ENCODE data around the gene REX1BD. TPM values are rescaled to one million over a fixed set of nuclear protein-coding genes. Genes with fewer than 3 reads are reported as not detected.
"Not testable (repeated sequence)": the region's sequence is repeated elsewhere in the genome, so short reads cannot be mapped to it uniquely, and the experiment has no call there.

Gene REX1BD
- total RNA-seq, 1 experiment from 2014 or later = 132 TPM

DNA sequence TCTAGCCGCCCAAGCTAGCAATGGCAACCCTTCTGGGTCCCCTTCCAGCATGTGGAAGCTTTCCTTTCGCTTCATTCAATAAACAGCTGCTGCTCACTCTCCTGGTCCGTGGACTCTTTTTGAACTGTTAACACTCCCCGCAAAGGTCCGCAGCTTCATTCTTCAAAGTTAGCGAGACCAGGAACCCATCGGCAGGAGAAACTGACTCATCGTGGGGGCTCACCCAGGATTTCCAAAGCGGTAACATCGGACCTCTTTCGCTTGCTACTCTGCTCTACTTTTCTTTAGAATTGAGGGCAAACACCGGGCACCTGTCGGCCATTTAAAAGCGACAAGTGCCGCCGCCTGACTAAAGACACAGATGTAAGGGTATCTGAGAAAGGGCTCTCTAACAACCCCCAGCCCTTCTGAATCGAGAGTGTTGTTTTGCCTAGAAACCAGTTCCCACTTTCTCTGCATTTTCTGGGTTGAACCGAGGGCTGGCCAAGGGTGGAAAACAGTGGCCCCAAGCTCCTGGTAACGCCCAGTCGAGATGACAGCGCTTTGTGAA, 11.2 kb upstream of the REX1BD start:
- no peak for DNase-seq (ENCODE audit: low spot score)

- DNase-seq (ENCODE audit: low spot score) = no peak
These were observed 8.3 kb upstream of the REX1BD start for GRCh38 chr19:18580311-18580710.

- no peak for DNase-seq (ENCODE audit: low spot score)
These were observed 2.3 kb upstream of the REX1BD start for GRCh38 chr19:18586306-18586705.

DNA sequence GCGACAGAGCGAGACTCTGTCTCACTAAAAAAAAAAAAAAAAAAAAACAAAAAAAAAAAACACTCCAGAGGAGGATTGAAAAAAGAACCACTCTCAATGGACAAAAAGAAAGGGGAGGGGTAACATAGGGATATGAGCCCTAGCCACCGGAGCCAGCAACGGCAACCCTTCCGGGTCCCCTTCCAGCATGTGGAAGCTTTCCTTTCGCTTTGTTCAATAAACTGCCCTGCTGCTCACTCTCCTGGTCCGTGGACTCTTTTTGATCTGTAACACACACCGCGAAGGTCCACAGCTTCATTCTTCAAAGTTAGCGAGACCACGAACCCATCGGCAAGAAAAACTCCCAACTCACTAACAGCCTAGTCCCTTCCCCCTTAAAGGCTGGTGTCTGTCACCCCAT, 1.0 kb upstream of the REX1BD start:
- no peak for DNase-seq (ENCODE audit: low spot score)

DNA sequence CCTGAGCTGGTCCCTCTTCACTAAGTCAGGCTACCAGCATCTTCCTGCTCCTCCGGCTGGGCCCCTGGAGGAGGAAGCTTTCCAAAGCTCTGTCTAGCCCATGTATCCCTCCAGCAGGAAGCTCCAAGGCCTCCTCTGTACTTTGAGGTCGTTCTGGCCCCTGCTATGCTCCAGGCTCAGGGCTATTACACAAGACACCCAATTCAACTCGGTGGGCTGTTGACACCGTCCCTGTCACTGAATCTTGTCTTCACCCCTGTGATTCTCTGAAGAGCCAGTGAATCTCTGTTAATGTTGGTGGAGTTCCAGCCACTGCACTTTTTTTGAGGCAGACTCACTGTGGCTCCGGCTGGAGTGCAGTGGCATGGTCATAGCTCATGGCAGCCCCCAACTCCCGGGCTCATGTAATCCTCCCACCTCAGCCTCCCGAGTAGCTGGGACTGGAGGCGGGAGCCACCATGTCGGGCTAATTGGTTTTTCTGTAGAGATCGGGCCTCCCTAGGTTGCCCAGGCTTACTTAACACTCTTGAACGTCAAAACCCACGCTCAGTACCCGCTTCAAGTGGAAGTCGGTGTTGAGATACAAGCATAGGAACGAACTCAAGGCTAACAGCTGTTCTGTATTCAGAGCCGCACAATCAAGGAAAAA, 512 bp upstream of the REX1BD start:
- no peak for DNase-seq (ENCODE audit: low spot score)

- DNase-seq (ENCODE audit: low spot score) = peak; percentile 65
These were observed 1.0 kb downstream of the REX1BD start for GRCh38 chr19:18589380-18590272.

GRCh38 chr19:18590273-18591272, 2.0 kb downstream of the REX1BD start:
- DNase-seq (ENCODE audit: low spot score) = no peak

GRCh38 chr19:18591735-18592385, 3.3 kb downstream of the REX1BD start:
- DNase-seq (ENCODE audit: low spot score) = no peak

GRCh38 chr19:18592732-18593131, 4.1 kb downstream of the REX1BD start:
- DNase-seq (ENCODE audit: low spot score) = not testable (repeated sequence)

GRCh38 chr19:18593367-18594095, 4.9 kb downstream of the REX1BD start:
- DNase-seq (ENCODE audit: low spot score) = peak; percentile 17

DNA sequence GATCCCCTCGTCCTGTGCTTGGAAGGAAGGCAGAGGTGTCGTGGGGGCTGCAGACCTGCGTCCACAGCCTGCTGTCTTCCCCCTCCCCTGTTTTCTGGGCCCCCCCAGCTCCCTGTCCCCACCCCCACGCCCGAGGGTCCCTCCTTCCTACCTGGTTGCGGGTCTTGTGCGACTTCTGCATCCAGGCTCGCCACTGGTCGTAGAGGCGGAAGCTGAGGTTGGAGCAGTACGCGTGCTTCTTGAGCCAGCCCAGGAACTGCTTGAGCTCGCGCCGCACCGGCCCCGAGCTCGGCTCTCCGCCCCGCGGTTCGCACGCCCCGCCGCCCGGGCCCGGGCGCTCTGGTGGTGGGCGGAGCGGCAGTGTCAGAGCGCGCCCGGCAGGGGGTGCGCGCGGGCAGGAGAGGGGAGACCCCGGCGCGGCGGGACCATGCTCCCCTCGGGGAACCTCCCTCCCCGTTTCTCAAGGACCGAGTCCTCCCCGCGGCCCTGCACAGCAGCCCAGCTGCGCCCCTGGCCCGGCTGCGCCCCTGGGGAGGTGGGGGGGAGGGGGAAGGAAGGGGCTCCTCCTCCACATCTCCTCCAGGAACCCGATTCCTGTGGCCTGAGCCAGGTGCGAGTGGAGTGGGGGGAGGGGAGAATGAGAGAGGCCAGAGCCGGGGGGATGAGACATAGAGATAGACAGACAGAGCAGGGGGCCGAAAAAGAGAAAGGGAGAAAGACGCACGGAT, 5.7 kb downstream of the REX1BD start:
- peak; percentile 70 for DNase-seq (ENCODE audit: low spot score)

GRCh38 chr19:18594824-18595373, 6.3 kb downstream of the REX1BD start:
- DNase-seq (ENCODE audit: low spot score) = no peak

GRCh38 chr19:18595475-18595874, 6.9 kb downstream of the REX1BD start:
- no peak for DNase-seq (ENCODE audit: low spot score)

DNA sequence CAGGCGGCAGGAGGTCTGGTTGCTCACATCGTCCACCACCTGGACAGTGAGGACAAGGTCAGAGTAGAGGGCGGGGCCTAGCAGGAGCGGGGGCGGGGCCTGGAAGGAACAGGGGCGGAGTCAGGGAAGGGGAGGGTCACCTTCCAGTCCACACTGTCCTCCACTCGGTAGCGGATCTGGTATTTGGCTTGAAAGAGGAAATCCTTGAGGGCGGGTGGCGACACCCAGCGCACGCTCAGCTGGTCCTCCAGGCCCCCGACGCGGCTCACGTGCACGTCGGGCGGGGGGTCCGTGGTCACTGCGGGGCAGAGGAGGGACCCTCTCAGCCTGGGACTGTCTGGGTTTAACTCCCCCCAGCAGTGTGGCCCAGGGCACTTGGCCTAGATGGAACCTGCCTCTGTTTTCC, 8.2 kb downstream of the REX1BD start:
- DNase-seq (ENCODE audit: low spot score) = peak; percentile 48

GRCh38 chr19:18597809-18598660, 9.4 kb downstream of the REX1BD start:
- no peak for DNase-seq (ENCODE audit: low spot score)

- DNase-seq (ENCODE audit: low spot score) = no peak
These were observed 10.9 kb downstream of the REX1BD start for GRCh38 chr19:18599485-18599884.

- not testable (repeated sequence) for DNase-seq (ENCODE audit: low spot score)
These were observed 12.2 kb downstream of the REX1BD start for GRCh38 chr19:18600692-18601397.

GRCh38 chr19:18601875-18602274, 13.3 kb downstream of the REX1BD start:
- no peak for DNase-seq (ENCODE audit: low spot score)

Data from HT-29 (cell line).